Neural crest cell (in vitro differentiated cells): ENCODE measurements around the gene SMO. TPM values are rescaled to one million over a fixed set of nuclear protein-coding genes. Genes with fewer than 3 reads are reported as not detected.

ENCODE experiments used
- DNase-seq: peaks from one replicate; pipeline ENCODE4 v3.0.0; 2021; ENCODE audit warnings: low read depth, mixed read lengths, low spot score
- H3K27ac Mint-ChIP-seq: one replicate; pipeline ENCODE4 v1.8.0; 2021; ENCODE audit warnings: mild to moderate bottlenecking, mixed read lengths; ENCODE audit not compliant: unreplicated experiment
- H3K27me3 Mint-ChIP-seq: 2 replicates; pipeline ENCODE4 v1.8.0; 2021; ENCODE audit warnings: low read depth, mild to moderate bottlenecking, mixed read lengths
- H3K36me3 Mint-ChIP-seq: 2 replicates; pipeline ENCODE4 v1.8.0; 2021; ENCODE audit warnings: low read depth, mild to moderate bottlenecking, mixed read lengths
- H3K4me1 Mint-ChIP-seq: 2 replicates; pipeline ENCODE4 v1.8.0; 2021; ENCODE audit warnings: mixed read lengths
- H3K4me3 Mint-ChIP-seq: one replicate; pipeline ENCODE4 v1.8.0; 2021; ENCODE audit warnings: mild to moderate bottlenecking, mixed read lengths
- H3K9me3 Mint-ChIP-seq: 2 replicates; pipeline ENCODE4 v1.8.0; 2021; ENCODE audit warnings: mixed read lengths
- total RNA-seq: library from RNA; stranded (reverse); gene quantifications from 2 replicates; pipeline ENCODE4 v1.2.1, GENCODE V29; 2021
- TF ChIP-seq, protein P1 (sequence below): fragments of 200-600 bp; sonication (generic); conservative IDR thresholded peaks from 2 replicates; pipeline ENCODE4 v1.5.0; 2021; ENCODE audit warnings: antibody characterized with exemption, mild to moderate bottlenecking

SMO gene
- total RNA-seq, 1 donor from 2014 or later, result 119 TPM

DNA sequence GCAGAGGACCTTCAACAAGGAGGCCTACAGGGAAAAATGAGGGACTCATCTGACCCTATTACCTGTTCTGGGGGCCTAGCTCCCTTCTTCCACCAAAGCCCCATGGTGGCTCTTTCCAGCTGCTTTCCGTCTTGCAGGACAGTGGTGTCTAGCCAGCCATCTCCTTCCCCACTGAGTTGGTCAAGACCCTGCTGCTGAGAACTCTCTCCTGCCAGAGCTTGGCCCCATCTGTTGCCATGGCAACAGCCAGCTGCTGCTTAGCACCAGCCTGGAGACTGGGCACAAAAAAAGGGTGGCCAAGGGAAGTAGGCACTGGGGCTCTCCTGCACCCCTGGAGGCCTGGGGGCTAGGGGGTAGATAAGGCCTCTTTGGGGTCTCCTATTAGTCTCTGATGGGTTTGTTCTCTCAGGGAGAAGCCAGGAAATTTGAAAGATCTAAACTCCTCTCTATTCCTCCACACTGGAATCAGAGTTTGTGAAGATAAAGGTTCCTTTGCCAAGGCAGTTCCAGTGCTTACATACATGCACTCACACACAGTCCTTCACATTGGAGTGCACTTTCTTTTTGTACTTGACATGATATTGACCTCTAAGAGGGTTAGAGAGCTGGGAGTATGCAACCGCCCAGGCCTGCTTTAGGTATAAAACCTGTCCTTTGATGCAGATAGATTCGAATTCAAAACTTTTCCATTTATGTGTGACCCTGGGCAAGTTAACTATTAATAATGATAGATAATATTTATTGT is 28.1 kb upstream of the SMO start:
- Mint-ChIP-seq H3K27me3 (no peaks in the 10 kb centered on the region), H3K4me1 (peaks cover 12% of the 10 kb centered on the region), H3K36me3 (no peaks in the 10 kb centered on the region), H3K9me3 (no peaks in the 10 kb centered on the region), H3K4me3 (no peak overlapping the region), H3K27ac (no peak overlapping the region)
- DNase-seq, result no peak
- TF ChIP-seq, protein P1, sequence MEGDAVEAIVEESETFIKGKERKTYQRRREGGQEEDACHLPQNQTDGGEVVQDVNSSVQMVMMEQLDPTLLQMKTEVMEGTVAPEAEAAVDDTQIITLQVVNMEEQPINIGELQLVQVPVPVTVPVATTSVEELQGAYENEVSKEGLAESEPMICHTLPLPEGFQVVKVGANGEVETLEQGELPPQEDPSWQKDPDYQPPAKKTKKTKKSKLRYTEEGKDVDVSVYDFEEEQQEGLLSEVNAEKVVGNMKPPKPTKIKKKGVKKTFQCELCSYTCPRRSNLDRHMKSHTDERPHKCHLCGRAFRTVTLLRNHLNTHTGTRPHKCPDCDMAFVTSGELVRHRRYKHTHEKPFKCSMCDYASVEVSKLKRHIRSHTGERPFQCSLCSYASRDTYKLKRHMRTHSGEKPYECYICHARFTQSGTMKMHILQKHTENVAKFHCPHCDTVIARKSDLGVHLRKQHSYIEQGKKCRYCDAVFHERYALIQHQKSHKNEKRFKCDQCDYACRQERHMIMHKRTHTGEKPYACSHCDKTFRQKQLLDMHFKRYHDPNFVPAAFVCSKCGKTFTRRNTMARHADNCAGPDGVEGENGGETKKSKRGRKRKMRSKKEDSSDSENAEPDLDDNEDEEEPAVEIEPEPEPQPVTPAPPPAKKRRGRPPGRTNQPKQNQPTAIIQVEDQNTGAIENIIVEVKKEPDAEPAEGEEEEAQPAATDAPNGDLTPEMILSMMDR, result no peak

DNA sequence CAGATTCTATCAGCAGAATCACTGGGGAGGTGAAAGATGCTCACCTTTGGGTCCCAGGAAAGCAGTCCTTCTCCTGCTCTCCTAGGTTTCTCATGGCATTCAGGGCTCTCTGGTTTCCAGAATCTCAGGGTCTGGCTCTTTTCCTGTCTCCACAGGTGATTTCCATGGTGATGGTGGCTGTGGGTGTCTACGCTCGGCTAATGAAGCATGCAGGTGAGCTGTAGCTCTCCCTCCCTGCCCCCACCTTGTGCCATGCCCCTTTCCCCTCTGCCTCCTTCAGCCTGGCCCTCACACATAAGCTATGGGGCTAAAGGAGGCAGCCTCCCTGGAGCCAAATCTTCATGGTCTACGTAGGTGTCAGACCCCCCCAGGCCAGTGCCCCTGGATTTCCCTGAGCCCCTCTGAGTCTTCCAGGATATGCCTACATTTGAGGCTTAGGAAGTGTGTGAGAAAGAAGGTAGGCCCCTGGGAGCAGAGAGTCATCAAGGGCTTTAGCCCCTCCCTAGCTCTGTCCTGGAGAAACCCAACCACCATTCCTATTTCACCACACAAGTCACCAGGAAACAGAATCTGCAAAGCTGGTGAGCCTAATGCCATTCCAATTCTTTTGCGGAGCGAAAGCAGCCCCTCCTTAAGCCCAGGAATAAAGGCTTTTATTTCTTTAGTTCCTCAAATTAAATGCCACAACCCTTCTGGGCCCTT is 26.8 kb upstream of the SMO start:
- no peak for DNase-seq
- H3K27me3 Mint-ChIP-seq, result no peaks in the 10 kb centered on the region
- no peaks in the 10 kb centered on the region for H3K36me3 Mint-ChIP-seq
- H3K27ac Mint-ChIP-seq, result no peak overlapping the region
- no peak overlapping the region for H3K4me3 Mint-ChIP-seq
- TF ChIP-seq, protein P1, result no peak
- peaks cover 12% of the 10 kb centered on the region for H3K4me1 Mint-ChIP-seq
- no peaks in the 10 kb centered on the region for H3K9me3 Mint-ChIP-seq

DNA sequence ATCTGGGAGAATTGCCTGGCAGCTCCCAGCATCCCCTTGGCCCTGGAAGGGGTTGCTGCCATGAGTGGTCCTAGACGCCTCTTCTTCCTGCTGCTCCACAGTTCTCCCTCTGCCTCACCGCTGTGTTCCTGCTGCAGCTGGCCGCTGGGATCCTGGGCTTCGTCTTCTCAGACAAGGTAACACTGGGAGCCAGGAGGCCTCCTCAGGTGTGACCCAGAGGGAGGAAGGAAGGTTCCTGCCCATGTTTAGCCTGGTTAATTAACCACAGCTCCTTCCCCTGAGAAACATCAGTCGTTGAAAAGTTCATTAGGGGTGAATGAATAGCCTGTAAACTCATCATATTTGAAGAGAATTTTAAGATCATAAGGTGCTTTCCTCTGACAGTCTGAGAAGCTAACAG is 25.7 kb upstream of the SMO start:
- no peak overlapping the region for H3K4me3 Mint-ChIP-seq
- TF ChIP-seq, protein P1, result no peak
- DNase-seq, result no peak
- no peaks in the 10 kb centered on the region for H3K9me3 Mint-ChIP-seq
- no peak overlapping the region for H3K27ac Mint-ChIP-seq
- peaks cover 12% of the 10 kb centered on the region for H3K4me1 Mint-ChIP-seq
- peaks cover 4% of the 10 kb centered on the region for H3K27me3 Mint-ChIP-seq
- H3K36me3 Mint-ChIP-seq, result peaks cover 2% of the 10 kb centered on the region

DNA sequence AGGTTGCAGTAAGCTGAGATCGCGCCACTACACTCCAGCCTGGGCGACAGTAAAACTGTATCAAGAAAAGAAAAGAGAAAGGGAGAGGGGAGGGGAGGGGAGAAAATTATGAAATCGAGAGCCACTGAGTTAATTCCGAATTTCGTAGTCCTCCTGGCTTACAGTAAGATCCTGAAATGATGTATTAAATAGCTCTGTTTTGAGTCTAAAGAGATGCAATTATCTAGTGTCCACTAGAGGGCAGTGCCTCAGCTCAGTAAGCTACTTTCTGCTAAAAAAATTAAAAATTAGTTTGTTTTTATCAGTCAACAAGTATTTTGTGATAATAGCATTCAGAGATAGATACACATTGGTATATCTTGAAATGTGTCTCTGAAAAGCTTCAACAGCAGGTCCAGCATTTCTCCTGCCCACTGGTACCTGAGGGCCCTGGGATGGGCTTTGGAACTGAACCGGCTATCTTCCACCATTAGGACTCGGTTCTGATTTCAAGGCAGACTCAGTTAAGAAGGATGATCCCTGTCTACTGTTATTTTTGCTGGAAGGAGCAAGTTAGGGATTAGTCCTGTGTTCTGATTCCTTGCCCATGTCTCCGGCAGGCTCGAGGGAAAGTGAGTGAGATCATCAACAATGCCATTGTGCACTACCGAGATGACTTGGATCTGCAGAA is 24.4 kb upstream of the SMO start:
- no peak overlapping the region for H3K27ac Mint-ChIP-seq
- TF ChIP-seq, protein P1, result peak; percentile 93
- peaks cover 2% of the 10 kb centered on the region for H3K36me3 Mint-ChIP-seq
- peaks cover 18% of the 10 kb centered on the region for H3K4me1 Mint-ChIP-seq
- peaks cover 11% of the 10 kb centered on the region for H3K27me3 Mint-ChIP-seq
- no peak overlapping the region for H3K4me3 Mint-ChIP-seq
- DNase-seq, result no peak
- H3K9me3 Mint-ChIP-seq, result no peaks in the 10 kb centered on the region

DNA sequence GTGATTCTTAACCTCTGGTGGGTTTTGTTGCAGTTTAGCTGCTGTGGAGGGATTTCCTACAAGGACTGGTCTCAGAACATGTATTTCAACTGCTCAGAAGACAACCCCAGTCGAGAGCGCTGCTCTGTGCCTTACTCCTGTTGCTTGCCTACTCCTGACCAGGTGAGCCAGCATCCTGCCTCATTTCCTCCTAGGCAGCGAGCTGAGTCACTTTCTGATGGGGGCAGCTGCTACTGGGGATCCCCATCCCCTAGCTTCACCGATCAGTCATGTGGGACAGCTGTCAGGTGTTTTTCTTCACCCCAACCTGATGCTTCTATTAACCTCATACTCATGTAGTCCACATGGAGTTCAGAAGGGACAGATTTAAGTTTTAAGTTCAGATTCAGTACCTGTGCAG is 21.7 kb upstream of the SMO start:
- TF ChIP-seq, protein P1, result no peak
- peaks cover 17% of the 10 kb centered on the region for H3K4me1 Mint-ChIP-seq
- no peak overlapping the region for H3K4me3 Mint-ChIP-seq
- no peaks in the 10 kb centered on the region for H3K9me3 Mint-ChIP-seq
- H3K27ac Mint-ChIP-seq, result no peak overlapping the region
- peaks cover 2% of the 10 kb centered on the region for H3K36me3 Mint-ChIP-seq
- no peak for DNase-seq
- H3K27me3 Mint-ChIP-seq, result peaks cover 21% of the 10 kb centered on the region
